Ascending aorta (tissue), 2 donors: ENCODE measurements around the gene SDF4. TPM values are rescaled to one million over a fixed set of nuclear protein-coding genes. Genes with fewer than 3 reads are reported as not detected.
"Not testable (repeated sequence)": the region's sequence is repeated elsewhere in the genome, so short reads cannot be mapped to it uniquely, and the experiment has no call there.

Source experiments
- DNase-seq, 2 donors: peaks; one replicate each; pipeline ENCODE4 v3.0.0-alpha.2; 2019; ENCODE audit warnings: low spot score in 2 of 2
- H3K27ac ChIP-seq, 2 donors: fragments of 200-600 bp; sonication (generic); one replicate each; pipeline ENCODE4 v1.5.1; 2016 to 2017; ENCODE audit warnings: mild to moderate bottlenecking in 1 of 2
- H3K27me3 ChIP-seq: fragments of 200-600 bp; sonication (generic); one replicate; pipeline ENCODE4 v1.5.1; 2017
- H3K36me3 ChIP-seq, 2 donors: fragments of 200-600 bp; sonication (generic); one replicate each; pipeline ENCODE4 v1.5.1; 2016
- H3K4me1 ChIP-seq, 2 donors: fragments of 200-600 bp; sonication (generic); one replicate each; pipeline ENCODE4 v1.5.1; 2016 to 2017; ENCODE audit warnings: mild to moderate bottlenecking in 1 of 2
- H3K4me3 ChIP-seq, 2 donors: fragments of 200-600 bp; sonication (generic); one replicate each; pipeline ENCODE4 v1.5.1; 2016 to 2017; ENCODE audit warnings: mild to moderate bottlenecking in 1 of 2
- H3K9me3 ChIP-seq, 2 donors: fragments of 200-600 bp; sonication (generic); one replicate each; pipeline ENCODE4 v1.5.1; 2016
- CTCF ChIP-seq, 3 experiments: fragments of 200-600 bp in 2 of 3; fragments of 450-650 bp in 1 of 3; sonication (generic) in 2 of 3; IDR thresholded peaks; one replicate each; pipeline ENCODE4 v1.5.1; 2016 to 2019; ENCODE audit warnings: antibody characterized with exemption in 3 of 3, mild to moderate bottlenecking in 1 of 3, moderate library complexity in 1 of 3
- intact Hi-C: fragments of 100-400 bp; cut with DNase I; formaldehyde crosslinking; loops from one replicate; pipeline ENCODE4 v1.15.1; 2023
- total RNA-seq: library from RNA; depleted of rRNA; stranded (reverse); fragments of >200 nt; gene quantifications from one replicate; pipeline ENCODE4 v1.1.0, GENCODE V29; 2016

SDF4 gene
- total RNA-seq, 1 donor from 2014 or later = 223 TPM

GRCh38 chr1:1253972-1254666 lies 22.3 kb upstream of the SDF4 start:
- peaks cover 45 to 56% of the 10 kb centered on the region in 2 donors for H3K36me3 ChIP-seq
- no peak overlapping the region for H3K27ac ChIP-seq
- no peak for DNase-seq
- TF ChIP-seq CTCF (IDR thresholded peaks at IDR 0.05) = no peak
- no peak overlapping the region for H3K4me3 ChIP-seq
- no peaks in the 10 kb centered on the region for H3K4me1 ChIP-seq
- no peaks in the 10 kb centered on the region for H3K9me3 ChIP-seq
- no peaks in the 10 kb centered on the region for H3K27me3 ChIP-seq
- intact Hi-C loops = no loop called here

GRCh38 chr1:1253314-1253713 lies 21.5 kb upstream of the SDF4 start:
- Histone ChIP-seq H3K27ac (no peak overlapping the region), H3K4me1 (no peaks in the 10 kb centered on the region), H3K27me3 (no peaks in the 10 kb centered on the region), H3K9me3 (no peaks in the 10 kb centered on the region), H3K36me3 (peaks cover 38 to 48% of the 10 kb centered on the region in 2 donors), H3K4me3 (no peak overlapping the region)
- DNase-seq = no peak
- no peak for TF ChIP-seq CTCF (IDR thresholded peaks at IDR 0.05)
- intact Hi-C loops = no loop called here

- peaks cover 26 to 31% of the 10 kb centered on the region in 2 donors for H3K36me3 ChIP-seq
Observed at GRCh38 chr1:1250786-1251284, 19.0 kb upstream of the SDF4 start.

GRCh38 chr1:1248009-1248913 lies 16.5 kb upstream of the SDF4 start:
- intact Hi-C loops, H3K4me1 ChIP-seq, DNase-seq, H3K27ac ChIP-seq, H3K36me3 ChIP-seq, H3K9me3 ChIP-seq, H3K4me3 ChIP-seq, H3K27me3 ChIP-seq: not testable (repeated sequence)

More at GRCh38 chr1:1250786-1251284, 19.0 kb upstream of the SDF4 start:
- no peaks in the 10 kb centered on the region for H3K9me3 ChIP-seq
- peaks cover 0 to 3% of the 10 kb centered on the region in 2 donors for H3K4me1 ChIP-seq
- no peak overlapping the region for H3K4me3 ChIP-seq
- TF ChIP-seq CTCF (IDR thresholded peaks at IDR 0.05) = no peak
- no peaks in the 10 kb centered on the region for H3K27me3 ChIP-seq
- intact Hi-C loops = no loop called here
- no peak overlapping the region for H3K27ac ChIP-seq
- no peak for DNase-seq

- Histone ChIP-seq H3K36me3 (peaks cover under 1 to 4% of the 10 kb centered on the region in 2 donors), H3K4me3 (no peak overlapping the region), H3K9me3 (no peaks in the 10 kb centered on the region), H3K27me3 (no peaks in the 10 kb centered on the region), H3K4me1 (peaks cover 0 to 3% of the 10 kb centered on the region in 2 donors), H3K27ac (no peak overlapping the region)
- DNase-seq = no peak
- intact Hi-C loops = no loop called here
- no peak for TF ChIP-seq CTCF (IDR thresholded peaks at IDR 0.05)
Observed at GRCh38 chr1:1247341-1247913, 15.6 kb upstream of the SDF4 start.
